WI38 (cell line): ENCODE results near the gene MIPOL1.
"Not testable (repeated sequence)": the region's sequence is repeated elsewhere in the genome, so short reads cannot be mapped to it uniquely, and the experiment has no call there.

Source experiments
- H3K4me3 ChIP-seq: 2 replicates; pipeline ENCODE4 v1.5.1; 2011; ENCODE audit warnings: low read depth, mild to moderate bottlenecking, control low read depth, low read length
- TF ChIP-seq, protein P1 (sequence below): IDR thresholded peaks from 2 replicates; pipeline ENCODE4 v1.5.1; 2012; ENCODE audit warnings: low read depth, mild to moderate bottlenecking, control low read depth, low read length

MIPOL1 gene

DNA sequence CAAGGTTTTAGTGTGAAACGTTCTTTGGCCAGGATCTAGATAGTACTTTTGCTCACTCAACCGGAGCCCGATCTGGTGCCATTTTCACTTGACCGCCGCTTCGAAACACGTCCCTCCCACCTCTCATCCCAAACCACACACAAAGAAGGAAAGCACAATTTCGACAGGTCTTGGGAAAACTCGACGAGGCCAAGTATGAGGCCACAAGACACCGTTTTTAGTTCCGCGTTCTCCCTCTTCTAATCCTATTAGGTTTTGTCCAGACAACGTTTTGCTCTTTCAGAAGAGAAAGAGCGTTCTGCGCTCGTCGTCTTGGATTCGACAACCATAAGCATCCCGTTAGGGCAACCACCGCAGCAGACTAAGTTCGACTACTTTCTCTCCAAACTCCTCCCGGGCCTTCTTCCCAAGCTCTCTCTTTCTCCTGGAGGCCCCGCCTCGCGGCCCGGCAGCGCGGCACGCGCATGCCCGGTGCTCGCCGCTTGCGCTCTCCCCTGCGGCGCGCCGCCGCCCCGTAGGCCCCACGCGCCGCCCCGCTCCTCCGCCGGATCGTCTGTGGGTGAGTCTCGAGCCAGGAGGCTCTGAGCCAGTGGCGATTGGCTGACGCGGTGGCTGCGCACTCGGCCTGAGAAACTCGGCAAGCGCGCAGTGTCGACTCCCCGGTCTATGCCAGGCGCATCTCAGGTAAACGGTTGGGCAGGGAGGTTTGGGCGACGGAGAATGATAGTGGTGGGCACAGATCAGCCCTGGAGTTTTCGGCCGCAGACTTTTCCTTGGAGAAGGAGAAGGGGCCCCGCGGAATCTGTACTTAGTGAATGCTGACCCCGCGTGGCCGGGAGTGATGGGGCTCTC is at the start of gene MIPOL1:
TSS of gene MIPOL1 (plus strand) at position 517 of the 852 bp plus-strand sequence. CDS start 49,952 bp downstream, outside the sequence.
- TF ChIP-seq, protein P1, sequence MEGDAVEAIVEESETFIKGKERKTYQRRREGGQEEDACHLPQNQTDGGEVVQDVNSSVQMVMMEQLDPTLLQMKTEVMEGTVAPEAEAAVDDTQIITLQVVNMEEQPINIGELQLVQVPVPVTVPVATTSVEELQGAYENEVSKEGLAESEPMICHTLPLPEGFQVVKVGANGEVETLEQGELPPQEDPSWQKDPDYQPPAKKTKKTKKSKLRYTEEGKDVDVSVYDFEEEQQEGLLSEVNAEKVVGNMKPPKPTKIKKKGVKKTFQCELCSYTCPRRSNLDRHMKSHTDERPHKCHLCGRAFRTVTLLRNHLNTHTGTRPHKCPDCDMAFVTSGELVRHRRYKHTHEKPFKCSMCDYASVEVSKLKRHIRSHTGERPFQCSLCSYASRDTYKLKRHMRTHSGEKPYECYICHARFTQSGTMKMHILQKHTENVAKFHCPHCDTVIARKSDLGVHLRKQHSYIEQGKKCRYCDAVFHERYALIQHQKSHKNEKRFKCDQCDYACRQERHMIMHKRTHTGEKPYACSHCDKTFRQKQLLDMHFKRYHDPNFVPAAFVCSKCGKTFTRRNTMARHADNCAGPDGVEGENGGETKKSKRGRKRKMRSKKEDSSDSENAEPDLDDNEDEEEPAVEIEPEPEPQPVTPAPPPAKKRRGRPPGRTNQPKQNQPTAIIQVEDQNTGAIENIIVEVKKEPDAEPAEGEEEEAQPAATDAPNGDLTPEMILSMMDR = 0 out of 2 replicates have a peak, but pooled peaks have one; percentile 42
- peak within 1 kb of the TSS; percentile 64 for H3K4me3 ChIP-seq

- TF ChIP-seq, protein P1 = peak; percentile 17; the same call in 1 of the 2 replicates
- no peak overlapping the region for H3K4me3 ChIP-seq
Measured at GRCh38 chr14:37150414-37150813, 47.3 kb upstream of the MIPOL1 start.

DNA sequence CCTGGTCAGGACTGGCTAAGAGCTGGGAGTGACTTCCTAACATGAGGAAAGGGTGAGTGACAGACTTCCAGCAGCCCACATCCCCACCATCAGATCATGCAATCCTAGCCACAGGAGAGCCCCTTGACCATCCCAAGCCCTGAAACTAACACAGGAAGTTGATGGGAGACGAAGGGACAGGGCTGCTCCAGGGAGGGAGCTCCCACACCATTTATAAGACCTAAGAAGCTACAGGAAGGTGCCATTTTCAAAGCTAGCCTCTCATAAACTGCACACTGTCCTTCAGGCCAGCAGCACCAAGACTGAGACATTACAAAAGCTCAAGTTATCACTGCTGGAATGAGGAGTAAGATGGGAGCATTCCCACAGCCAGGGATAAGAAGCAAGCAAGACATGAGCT is 44.7 kb upstream of the MIPOL1 start:
- no peak overlapping the region for H3K4me3 ChIP-seq
- TF ChIP-seq, protein P1 = no peak

DNA sequence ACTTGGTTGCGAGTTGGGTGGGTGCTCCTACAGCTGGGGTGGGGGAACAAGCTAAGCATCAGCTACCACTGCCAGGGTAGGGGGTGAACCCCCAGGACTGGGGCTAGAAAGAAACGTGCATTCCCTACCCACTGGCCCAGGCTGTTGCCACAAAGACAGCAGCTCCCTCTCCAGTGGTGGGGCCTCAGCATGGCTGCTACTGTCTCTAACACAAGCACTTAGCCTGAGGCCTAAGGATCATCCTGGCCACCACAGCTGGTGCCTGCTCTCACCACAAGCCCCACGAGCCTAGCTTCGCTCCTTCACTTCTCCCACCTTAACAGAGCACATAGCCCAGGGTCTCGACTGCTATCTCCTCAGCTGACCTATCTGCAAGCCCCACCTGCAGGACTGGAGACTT is 44.3 kb upstream of the MIPOL1 start:
- H3K4me3 ChIP-seq = no peak overlapping the region
- TF ChIP-seq, protein P1 = no peak

DNA sequence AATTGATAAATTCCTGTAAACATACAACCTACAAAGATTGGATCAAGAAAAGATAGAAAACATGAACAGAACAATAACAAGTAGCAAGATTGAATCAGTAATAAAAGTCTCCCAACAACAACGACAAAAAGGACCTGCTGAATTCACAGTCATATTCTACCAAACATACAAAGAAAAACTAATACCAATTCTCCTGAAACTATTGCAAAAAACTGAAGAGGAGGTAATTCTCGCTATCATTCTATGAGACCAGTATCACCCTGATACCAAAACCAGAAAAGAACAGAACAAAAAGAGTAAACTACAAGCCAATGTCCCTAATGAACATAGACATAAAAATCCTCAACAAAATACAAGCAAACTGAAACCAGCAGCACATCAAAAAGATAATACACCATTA is 39.8 kb upstream of the MIPOL1 start:
- TF ChIP-seq, protein P1 = no peak
- no peak overlapping the region for H3K4me3 ChIP-seq

DNA sequence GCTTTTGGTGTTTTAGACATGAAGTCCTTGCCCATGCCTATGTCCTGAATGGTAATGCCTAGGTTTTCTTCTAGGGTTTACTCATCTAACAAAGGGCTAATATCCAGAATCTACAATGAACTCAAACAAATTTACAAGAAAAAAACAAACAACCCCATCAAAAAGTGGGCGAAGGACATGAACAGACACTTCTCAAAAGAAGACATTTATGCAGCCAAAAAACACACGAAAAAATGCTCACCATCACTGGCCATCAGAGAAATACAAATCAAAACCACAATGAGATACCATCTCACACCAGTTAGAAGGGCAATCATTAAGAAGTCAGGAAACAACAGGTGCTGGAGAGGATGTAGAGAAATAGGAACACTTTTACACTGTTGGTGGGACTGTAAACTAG is 35.4 kb upstream of the MIPOL1 start:
- H3K4me3 ChIP-seq = not testable (repeated sequence)

DNA sequence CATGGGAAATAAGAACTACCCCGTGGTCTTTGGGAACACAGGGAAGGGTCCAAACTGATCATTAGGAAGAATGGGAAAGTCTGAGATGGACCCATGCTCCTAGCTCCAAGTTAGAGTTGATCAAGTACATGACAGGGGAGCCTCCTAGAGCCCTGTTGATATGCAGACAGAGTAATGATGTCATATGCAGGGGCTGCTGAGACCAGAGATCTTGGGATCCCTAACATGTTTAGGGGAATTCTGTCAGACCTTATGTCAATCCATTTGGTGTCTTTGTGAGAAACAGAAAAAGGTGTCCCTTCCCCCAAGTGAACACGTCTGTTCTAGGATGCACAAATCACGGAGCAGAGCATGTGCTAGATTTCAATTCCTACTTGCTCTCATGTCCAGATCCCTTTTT is 31.9 kb upstream of the MIPOL1 start:
- no peak overlapping the region for H3K4me3 ChIP-seq
- TF ChIP-seq, protein P1 = no peak
